ENCODE measurements around the gene MRAS. TPM values are rescaled to one million over a fixed set of nuclear protein-coding genes. Genes with fewer than 3 reads are reported as not detected.

Gene MRAS
- total and polyA plus RNA-seq, 2 of the 13 experiments (the other 11 are each of a cell fraction or from before 2014, with no cell fraction given) = 8.8 to 36.2 TPM

GRCh38 chr3:138401834-138402233, 53.5 kb downstream of the MRAS start:
- no peak overlapping the region for H3K9ac ChIP-seq (ENCODE audit: insufficient read depth, low read depth, low read length)
- intact Hi-C loops (cut with micrococcal nuclease; ENCODE audit: unreplicated experiment) = no loop called here
- no peak overlapping the region for H3K4me3 ChIP-seq (replicated peaks in 1 of 3; ENCODE audit: insufficient read depth in 1 of 3, low read depth in 2 of 3, low read length in 3 of 3)
- no peak overlapping the region for H3K27ac ChIP-seq (ENCODE audit: extremely low read length, insufficient read depth, low read length)
- no peak overlapping the region for H3K4me2 ChIP-seq (ENCODE audit: low read depth, low read length)
- ATAC-seq (no peak), FAIRE-seq (no peak), DNase-seq (ENCODE audit: low spot score) (no peak)
- no peak overlapping the region for H2AFZ ChIP-seq (ENCODE audit: low read length)
- no peaks in the 10 kb centered on the region for H3K27me3 ChIP-seq (ENCODE audit: control insufficient read depth in 1 of 2, insufficient read depth in 2 of 2, low read length in 2 of 2)
- H4K20me1 ChIP-seq (ENCODE audit: insufficient read depth, low read length) = no peaks in the 10 kb centered on the region
- POLR2A ChIA-PET = no interaction called here
- H3K9me3 ChIP-seq (ENCODE audit: low read length) = no peaks in the 10 kb centered on the region
- in situ Hi-C loops (cut with HindIII; ENCODE audit: extremely low pct_ligation_motif_present, low pct_unique_long_range_greater_than_20kb) = no loop called here
- WGBS (ENCODE audit: low lambda C conversion rate) = 97% methylated on average over 7 of the region's 7 CpGs
- H3K36me3 ChIP-seq (replicated peaks in 1 of 2; ENCODE audit: control insufficient read depth in 1 of 2, insufficient read depth in 2 of 2, low read length in 2 of 2) = no peaks in the 10 kb centered on the region; a peak in 1 of 5 replicates
- H3K4me1 ChIP-seq (ENCODE audit: insufficient read depth, low read length) = peaks cover 40% of the 10 kb centered on the region
- H3K79me2 ChIP-seq (ENCODE audit: insufficient read depth, low read length) = no peaks in the 10 kb centered on the region
- no TSS peak for BruUV-seq (replicated peaks)
- CTCF ChIA-PET (ENCODE audit: low intra/inter-chr PET ratio, low total read pairs) = no interaction called here
- TF ChIP-seq ASH2L (IDR thresholded peaks at IDR 0.05; ENCODE audit: insufficient read length, low read depth, low read length) (no peak), MAF1 (CRISPR knock-in tag; IDR thresholded peaks at IDR 0.05; ENCODE audit: borderline replicate concordance) (no peak), ZNF205 (CRISPR knock-in tag; IDR thresholded peaks at IDR 0.05) (no peak), ZNF318 (CRISPR knock-in tag; IDR thresholded peaks at IDR 0.05) (no peak), CEBPG (CRISPR knock-in tag; IDR thresholded peaks at IDR 0.05) (no peak), SP140L (CRISPR knock-in tag; IDR thresholded peaks at IDR 0.05; ENCODE audit: borderline replicate concordance) (no peak), ZNF232 (CRISPR knock-in tag; IDR thresholded peaks at IDR 0.05; ENCODE audit: borderline replicate concordance) (no peak), HOXA9 (CRISPR knock-in tag; IDR thresholded peaks at IDR 0.05; ENCODE audit: borderline replicate concordance) (no peak), SUZ12 (IDR thresholded peaks at IDR 0.05; ENCODE audit: low read depth, low read length) (no peak), MBD4 (IDR thresholded peaks at IDR 0.05; ENCODE audit: borderline replicate concordance, low read length) (no peak), DZIP1 (CRISPR knock-in tag; IDR thresholded peaks at IDR 0.05) (no peak), ZBTB2 (CRISPR knock-in tag; IDR thresholded peaks at IDR 0.05; ENCODE audit: low read depth) (no peak), NKX3-1 (CRISPR knock-in tag; IDR thresholded peaks at IDR 0.05) (no peak)
